Body of pancreas (tissue), 4 donors: Measurements from ENCODE around the gene NAALADL1. TPM values are rescaled to one million over a fixed set of nuclear protein-coding genes. Genes with fewer than 3 reads are reported as not detected.

Experiments used
- ATAC-seq: fragments of 150-250 bp; one replicate; pipeline ENCODE4 v1.9.1; 2016
- DNase-seq, 4 donors: peaks; one replicate each; pipeline ENCODE4 v3.0.0-alpha.2; 2019
- H3K27ac ChIP-seq, 4 donors: fragments of 200-600 bp; sonication (generic); 1 replicate in 3 of 4; 2 replicates in 1 of 4; pipeline versions ENCODE4 v1.5.1 to v1.6.1; 2016 to 2019; ENCODE audit warnings: mild to moderate bottlenecking in 1 of 4, mixed read lengths in 1 of 4, moderate library complexity in 1 of 4
- H3K27me3 ChIP-seq, 2 donors: fragments of 200-600 bp; sonication (generic); one replicate each; pipeline ENCODE4 v1.6.0; 2016; ENCODE audit warnings: mild to moderate bottlenecking in 1 of 2
- H3K36me3 ChIP-seq, 2 donors: fragments of 200-600 bp; sonication (generic); replicated peaks in 1 of 2; 2 replicates each; pipeline ENCODE4 v1.5.1; 2016; ENCODE audit warnings: low read depth in 2 of 2; ENCODE audit not compliant: insufficient read depth in 1 of 2
- H3K4me1 ChIP-seq: fragments of 200-600 bp; sonication (generic); one replicate; pipeline ENCODE4 v1.6.0; 2016
- H3K4me3 ChIP-seq, 2 donors: fragments of 200-600 bp; sonication (generic); 1 replicate in 1 of 2; 2 replicates in 1 of 2; pipeline ENCODE4 v1.5.1; 2016 to 2019
- H3K9me3 ChIP-seq, 3 donors: fragments of 200-600 bp; sonication (generic); 1 replicate in 2 of 3; 2 replicates in 1 of 3; pipeline ENCODE4 v1.5.1; 2016
- CTCF ChIP-seq, 7 experiments: fragments of 450-650 bp in 4 of 7; fragments of 200-600 bp in 3 of 7; sonication (generic) in 3 of 7; IDR thresholded peaks; one replicate each; pipeline ENCODE4 v1.5.1; 2016 to 2019; ENCODE audit warnings: antibody characterized with exemption in 7 of 7
- POLR2A ChIP-seq, 3 donors: fragments of 450-650 bp; IDR thresholded peaks; one replicate each; pipeline ENCODE4 v1.6.1; 2016; ENCODE audit warnings: antibody characterized with exemption in 3 of 3, mild to moderate bottlenecking in 2 of 3
- WGBS, 2 donors: methylation state at CpG; one replicate each; pipeline ENCODE4 v1.1.5; 2017; 5-methylcytosine and 5-hydroxymethylcytosine counted together
- intact Hi-C: fragments of 100-400 bp; cut with DNase I; formaldehyde crosslinking; loops from one replicate; pipeline ENCODE4 v1.15.1; 2023
- total RNA-seq, 2 donors: library from RNA; depleted of rRNA; stranded (reverse); fragments of >200 nt; gene quantifications; one replicate each; pipeline ENCODE4 v1.1.0, GENCODE V29; 2016

NAALADL1 gene
- total RNA-seq, 2 donors from 2014 or later: 1.6 to 11.5 TPM

GRCh38 chr11:65014726-65015227 lies 43.6 kb downstream of the NAALADL1 start:
- H3K4me1 ChIP-seq: peaks cover 22% of the 10 kb centered on the region
- H3K27ac ChIP-seq: peak overlapping the region; percentile 95 to 98 (median 95)
- no peaks in the 10 kb centered on the region for H3K9me3 ChIP-seq
- DNase-seq (peak in 1 of 4 donors; percentile 34), ATAC-seq (peak; percentile 2)
- H3K4me3 ChIP-seq: peak overlapping the region; percentile 64 to 66
- TF ChIP-seq CTCF (IDR thresholded peaks at IDR 0.05) (no peak), POLR2A (IDR thresholded peaks at IDR 0.05) (no peak)
- H3K36me3 ChIP-seq: peaks cover 0 to 2% of the 10 kb centered on the region in 2 donors
- H3K27me3 ChIP-seq: no peaks in the 10 kb centered on the region
- WGBS, 2 donors: 31 to 32% methylated on average over 13 to 23 of the region's 23 CpGs
- intact Hi-C loops: no loop called here

- WGBS, 2 donors: 0% methylated on average over 95 of the region's 96 CpGs; no CpG with 5 or more reads in 1 of the 2 donors
- Histone ChIP-seq H3K27me3 (no peaks in the 10 kb centered on the region), H3K9me3 (no peaks in the 10 kb centered on the region), H3K27ac (peak within 1 kb of the TSS; percentile 95 to 98 (median 95)), H3K4me3 (peak within 1 kb of the TSS; percentile 64 to 66), H3K36me3 (peaks cover 0 to 2% of the 10 kb centered on the region in 2 donors), H3K4me1 (peaks cover 22% of the 10 kb centered on the region)
- ATAC-seq: peak; percentile 87
- intact Hi-C loops: no loop called here
- TF ChIP-seq POLR2A (IDR thresholded peaks at IDR 0.05) (peak in 2 of 3 donors; percentile 51 to 59), CTCF (IDR thresholded peaks at IDR 0.05) (peak; percentile 72 to 93 (median 92))
- peak; percentile 85 to 91 (median 90) for DNase-seq
Observed at GRCh38 chr11:65013888-65014725, 44.2 kb downstream of the NAALADL1 start, which contains the start of gene ARL2. TSS of gene ARL2 (plus strand) at chr11:65014160. CDS start at chr11:65014208, 48 bp downstream.

GRCh38 chr11:65013130-65013887 lies 45.0 kb downstream of the NAALADL1 start:
- peak overlapping the region; percentile 64 to 66 for H3K4me3 ChIP-seq
- ATAC-seq: peak; percentile 88
- TF ChIP-seq POLR2A (IDR thresholded peaks at IDR 0.05) (peak; percentile 35 to 81 (median 74)), CTCF (IDR thresholded peaks at IDR 0.05) (peak; percentile 73 to 93 (median 84))
- peak; percentile 89 to 93 (median 92) for DNase-seq
- no peaks in the 10 kb centered on the region for H3K36me3 ChIP-seq
- WGBS, 2 donors: 7 to 13% methylated on average over 9 to 21 of the region's 22 CpGs
- intact Hi-C loops: no loop called here
- H3K27me3 ChIP-seq: no peaks in the 10 kb centered on the region
- peaks cover 22% of the 10 kb centered on the region for H3K4me1 ChIP-seq
- H3K9me3 ChIP-seq: no peaks in the 10 kb centered on the region
- H3K27ac ChIP-seq: peak overlapping the region; percentile 95 to 98 (median 95)

GRCh38 chr11:65008873-65009272 lies 49.5 kb downstream of the NAALADL1 start:
- Histone ChIP-seq H3K27ac (no peak overlapping the region), H3K27me3 (no peaks in the 10 kb centered on the region), H3K4me1 (peaks cover 10% of the 10 kb centered on the region), H3K36me3 (no peaks in the 10 kb centered on the region), H3K4me3 (no peak overlapping the region), H3K9me3 (no peaks in the 10 kb centered on the region)
- intact Hi-C loops: loop anchor here (10.0 kb wide), 1 partner anchor 104 kb away; no protein-coding TSS in a partner anchor
- ATAC-seq (no peak), DNase-seq (no peak)
- no peak for TF ChIP-seq POLR2A (IDR thresholded peaks at IDR 0.05)
- no peak for TF ChIP-seq CTCF (IDR thresholded peaks at IDR 0.05)
- 73 to 86% methylated on average over 2 of the region's 2 CpGs for WGBS, 2 donors
